GM12891 (cell line): ENCODE data around the gene SLC13A3.

Source experiments
- POLR2A ChIP-seq: IDR thresholded peaks from 2 replicates; pipeline ENCODE4 v1.6.1; 2011; ENCODE audit warnings: low read depth, low read length, control low read depth
- POLR2AphosphoS5 ChIP-seq: IDR thresholded peaks from 2 replicates; pipeline ENCODE4 v1.6.1; 2011; ENCODE audit warnings: low read depth, low read length, control low read depth
- TAF1 ChIP-seq: IDR thresholded peaks from 2 replicates; pipeline ENCODE4 v1.6.1; 2011; ENCODE audit warnings: low read depth, low read length, control low read depth

DNA sequence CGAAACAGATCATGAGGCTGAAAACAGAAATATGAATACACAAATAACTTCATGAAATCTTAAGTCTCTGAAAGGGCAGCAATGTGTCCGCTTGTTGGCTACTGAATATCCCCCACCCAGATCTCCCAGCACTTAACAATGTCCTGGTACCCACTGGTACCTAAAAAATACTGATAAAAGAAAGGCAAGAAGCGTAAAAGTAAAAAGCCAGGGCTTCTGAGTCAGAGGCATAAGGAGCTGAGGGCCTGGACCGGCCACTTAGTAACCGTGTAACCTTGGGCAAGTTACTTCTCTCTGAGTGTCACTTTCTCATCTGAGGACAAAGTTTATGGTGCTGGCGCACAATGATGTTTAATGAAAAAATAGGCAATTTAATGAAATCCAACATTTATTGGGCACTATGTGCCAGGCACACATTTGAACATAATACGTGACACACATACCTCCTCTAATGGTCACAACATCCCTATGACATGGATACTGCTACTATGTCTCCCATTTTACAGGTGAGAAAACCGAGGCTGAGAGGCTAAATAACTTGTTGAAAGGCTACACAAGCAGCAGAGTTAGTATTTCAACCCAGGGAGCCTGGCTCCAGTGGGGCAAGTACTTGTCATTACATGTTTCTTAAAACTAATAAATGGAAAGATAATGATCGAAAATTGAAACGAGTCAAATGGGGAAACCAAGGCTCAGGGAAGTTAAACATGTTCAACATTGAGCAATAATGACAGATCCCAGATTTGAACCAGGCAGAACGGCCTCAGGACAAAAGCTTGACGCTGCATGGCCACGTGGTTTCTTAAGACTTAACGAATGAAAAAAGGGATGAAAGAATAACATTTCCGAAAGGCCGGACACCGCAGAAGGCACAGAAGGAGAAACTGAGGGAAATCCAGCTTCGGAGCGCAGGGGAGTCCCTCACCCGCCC lies 37.2 kb upstream of the SLC13A3 start:
- no peak for TF ChIP-seq TAF1
- TF ChIP-seq POLR2A: no peak
- TF ChIP-seq POLR2AphosphoS5: no peak
